ENCODE data around the gene OR2B6.

The OR2B6 gene

GRCh38 chr6:28001351-28001750 is 44.3 kb downstream of the OR2B6 start:
- TF ChIP-seq, protein P1, sequence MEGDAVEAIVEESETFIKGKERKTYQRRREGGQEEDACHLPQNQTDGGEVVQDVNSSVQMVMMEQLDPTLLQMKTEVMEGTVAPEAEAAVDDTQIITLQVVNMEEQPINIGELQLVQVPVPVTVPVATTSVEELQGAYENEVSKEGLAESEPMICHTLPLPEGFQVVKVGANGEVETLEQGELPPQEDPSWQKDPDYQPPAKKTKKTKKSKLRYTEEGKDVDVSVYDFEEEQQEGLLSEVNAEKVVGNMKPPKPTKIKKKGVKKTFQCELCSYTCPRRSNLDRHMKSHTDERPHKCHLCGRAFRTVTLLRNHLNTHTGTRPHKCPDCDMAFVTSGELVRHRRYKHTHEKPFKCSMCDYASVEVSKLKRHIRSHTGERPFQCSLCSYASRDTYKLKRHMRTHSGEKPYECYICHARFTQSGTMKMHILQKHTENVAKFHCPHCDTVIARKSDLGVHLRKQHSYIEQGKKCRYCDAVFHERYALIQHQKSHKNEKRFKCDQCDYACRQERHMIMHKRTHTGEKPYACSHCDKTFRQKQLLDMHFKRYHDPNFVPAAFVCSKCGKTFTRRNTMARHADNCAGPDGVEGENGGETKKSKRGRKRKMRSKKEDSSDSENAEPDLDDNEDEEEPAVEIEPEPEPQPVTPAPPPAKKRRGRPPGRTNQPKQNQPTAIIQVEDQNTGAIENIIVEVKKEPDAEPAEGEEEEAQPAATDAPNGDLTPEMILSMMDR (IDR thresholded peaks at IDR 0.05; ENCODE audit: unreplicated experiment in 3 of 3): no peak
- no peak overlapping the region for H3K4me3 Mint-ChIP-seq
- no peak overlapping the region for H3K27ac Mint-ChIP-seq
- H3K36me3 Mint-ChIP-seq (ENCODE audit: low read depth): no peaks in the 10 kb centered on the region
- no peaks in the 10 kb centered on the region for H3K9me3 Mint-ChIP-seq
- H3K27me3 Mint-ChIP-seq (ENCODE audit: low read depth): no peaks in the 10 kb centered on the region
- H3K4me1 Mint-ChIP-seq: peaks cover 18% of the 10 kb centered on the region

- Mint-ChIP-seq H3K9me3 (no peaks in the 10 kb centered on the region), H3K36me3 (ENCODE audit: low read depth) (no peaks in the 10 kb centered on the region), H3K27ac (no peak overlapping the region), H3K4me3 (no peak overlapping the region), H3K27me3 (ENCODE audit: low read depth) (no peaks in the 10 kb centered on the region), H3K4me1 (peaks cover 18% of the 10 kb centered on the region)
- TF ChIP-seq, protein P1 (IDR thresholded peaks at IDR 0.05; ENCODE audit: unreplicated experiment in 3 of 3): no peak
Measured at GRCh38 chr6:28001751-28002150, 44.7 kb downstream of the OR2B6 start.

- TF ChIP-seq, protein P1 (IDR thresholded peaks at IDR 0.05; ENCODE audit: unreplicated experiment in 3 of 3): no peak
- no peak overlapping the region for H3K4me3 Mint-ChIP-seq
- no peak overlapping the region for H3K27ac Mint-ChIP-seq
- no peaks in the 10 kb centered on the region for H3K9me3 Mint-ChIP-seq
- peaks cover 18% of the 10 kb centered on the region for H3K4me1 Mint-ChIP-seq
- no peaks in the 10 kb centered on the region for H3K36me3 Mint-ChIP-seq (ENCODE audit: low read depth)
- H3K27me3 Mint-ChIP-seq (ENCODE audit: low read depth): no peaks in the 10 kb centered on the region
Measured at GRCh38 chr6:28002161-28002560, 45.1 kb downstream of the OR2B6 start.

- peak overlapping the region in 1 of 3 experiments; percentile 44 for H3K27ac Mint-ChIP-seq
Measured at GRCh38 chr6:28003059-28003458, 46.0 kb downstream of the OR2B6 start.

DNA sequence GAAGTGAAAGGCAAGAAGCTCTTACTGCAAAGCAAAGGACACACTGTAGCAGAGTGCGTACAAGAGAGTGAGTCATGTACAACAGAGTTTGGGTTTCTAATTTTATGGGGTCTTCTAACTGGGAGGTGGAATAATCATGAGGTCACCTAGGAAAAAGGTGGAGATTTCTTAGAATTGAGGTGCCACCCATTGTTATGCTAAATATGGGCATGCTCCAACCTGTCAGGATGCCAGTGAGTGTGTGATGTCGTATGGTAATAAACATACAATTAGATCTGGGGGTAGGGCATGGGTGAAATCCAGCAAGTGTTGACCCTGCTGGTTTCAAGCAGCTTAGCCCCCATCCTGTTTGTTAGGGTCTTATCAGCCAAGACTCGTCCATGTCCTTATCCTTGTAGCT is 46.6 kb downstream of the OR2B6 start:
- TF ChIP-seq, protein P1 (IDR thresholded peaks at IDR 0.05; ENCODE audit: unreplicated experiment in 3 of 3): no peak
- H3K36me3 Mint-ChIP-seq (ENCODE audit: low read depth): no peaks in the 10 kb centered on the region

More at GRCh38 chr6:28003059-28003458, 46.0 kb downstream of the OR2B6 start:
- TF ChIP-seq, protein P1 (IDR thresholded peaks at IDR 0.05; ENCODE audit: unreplicated experiment in 3 of 3): no peak
- Mint-ChIP-seq H3K4me3 (no peak overlapping the region), H3K4me1 (peaks cover 18% of the 10 kb centered on the region), H3K9me3 (no peaks in the 10 kb centered on the region), H3K27me3 (ENCODE audit: low read depth) (no peaks in the 10 kb centered on the region), H3K36me3 (ENCODE audit: low read depth) (no peaks in the 10 kb centered on the region)

GRCh38 chr6:28004350-28005151 is 47.5 kb downstream of the OR2B6 start:
- Mint-ChIP-seq H3K4me3 (no peak overlapping the region), H3K27me3 (ENCODE audit: low read depth) (no peaks in the 10 kb centered on the region), H3K9me3 (no peaks in the 10 kb centered on the region), H3K36me3 (ENCODE audit: low read depth) (no peaks in the 10 kb centered on the region), H3K27ac (peak overlapping the region in 2 of 3 experiments; percentile 56 to 77), H3K4me1 (peaks cover 18% of the 10 kb centered on the region)
- TF ChIP-seq, protein P1 (IDR thresholded peaks at IDR 0.05; ENCODE audit: unreplicated experiment in 3 of 3): no peak

More for the DNA sequence above, 46.6 kb downstream of the OR2B6 start:
- peak overlapping the region in 1 of 3 experiments; percentile 44 for H3K27ac Mint-ChIP-seq
- no peak overlapping the region for H3K4me3 Mint-ChIP-seq
- H3K9me3 Mint-ChIP-seq: no peaks in the 10 kb centered on the region
- peaks cover 18% of the 10 kb centered on the region for H3K4me1 Mint-ChIP-seq
- no peaks in the 10 kb centered on the region for H3K27me3 Mint-ChIP-seq (ENCODE audit: low read depth)
